Central memory CD8-positive, alpha-beta T cell (primary cell): Measurements from ENCODE around the gene RUNX1.
A peak's percentile ranks its signal among the peaks of the same experiment; 100 is the strongest.

Experiments used
- ATAC-seq: fragments of 150-1000 bp; cut with Tn5 transposase; replicated peaks from 2 replicates; pipeline ENCODE4 v1.10.0; 2022; ENCODE audit warnings: mild to moderate bottlenecking, moderate FRiP score, moderate number of reproducible peaks; ENCODE audit not compliant: poor library complexity, severe bottlenecking; ENCODE audit errors: extremely low read depth
- DNase-seq, 2 donors: peaks; one replicate each; pipeline ENCODE4 v3.0.0; 2021; ENCODE audit warnings: low spot score in 2 of 2
- H3K27ac Mint-ChIP-seq: one replicate; pipeline ENCODE4 v1.8.0; 2022; ENCODE audit warnings: low read depth, mild to moderate bottlenecking, moderate library complexity, mixed read lengths
- H3K27me3 Mint-ChIP-seq: one replicate; pipeline ENCODE4 v1.8.0; 2022; ENCODE audit warnings: mixed read lengths
- H3K36me3 Mint-ChIP-seq: one replicate; pipeline ENCODE4 v1.8.0; 2022; ENCODE audit warnings: mild to moderate bottlenecking, moderate library complexity, mixed read lengths; ENCODE audit not compliant: insufficient read depth
- H3K4me1 Mint-ChIP-seq: one replicate; pipeline ENCODE4 v1.8.0; 2022; ENCODE audit warnings: mixed read lengths
- H3K4me3 Mint-ChIP-seq: one replicate; pipeline ENCODE4 v1.8.0; 2022; ENCODE audit warnings: mild to moderate bottlenecking, moderate library complexity, mixed read lengths
- H3K9me3 Mint-ChIP-seq: one replicate; pipeline ENCODE4 v1.8.0; 2022; ENCODE audit warnings: mixed read lengths

The RUNX1 gene

DNA sequence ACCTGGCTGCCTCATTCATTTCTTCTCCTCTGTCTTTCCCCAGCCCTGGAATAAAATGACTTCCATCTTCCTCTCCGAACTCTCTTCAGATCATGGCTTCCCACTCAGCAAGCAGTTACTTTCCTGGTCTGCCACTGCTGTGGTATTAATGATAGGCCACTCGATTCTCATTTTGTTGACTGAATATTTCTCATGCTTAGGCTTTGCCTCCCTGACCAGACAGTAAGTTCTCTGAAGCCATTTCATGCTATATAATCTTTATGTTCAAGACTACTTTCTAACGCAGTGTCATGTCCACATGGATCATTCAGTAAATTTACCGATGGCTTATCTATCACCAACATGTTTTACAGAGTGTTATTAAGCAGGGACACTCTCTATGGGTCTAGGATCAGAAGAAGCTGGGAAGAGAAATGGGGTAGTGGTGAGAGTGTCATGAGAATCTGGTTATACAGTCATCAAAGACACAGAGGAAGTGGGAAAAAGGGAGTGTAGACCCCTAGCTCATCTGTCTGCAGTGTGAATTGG, 20.6 kb downstream of the RUNX1 start:
- peak overlapping the region; percentile 71 for H3K4me3 Mint-ChIP-seq
- peak overlapping the region; percentile 98 for H3K27ac Mint-ChIP-seq
- peaks cover 96% of the 10 kb centered on the region for H3K4me1 Mint-ChIP-seq

DNA sequence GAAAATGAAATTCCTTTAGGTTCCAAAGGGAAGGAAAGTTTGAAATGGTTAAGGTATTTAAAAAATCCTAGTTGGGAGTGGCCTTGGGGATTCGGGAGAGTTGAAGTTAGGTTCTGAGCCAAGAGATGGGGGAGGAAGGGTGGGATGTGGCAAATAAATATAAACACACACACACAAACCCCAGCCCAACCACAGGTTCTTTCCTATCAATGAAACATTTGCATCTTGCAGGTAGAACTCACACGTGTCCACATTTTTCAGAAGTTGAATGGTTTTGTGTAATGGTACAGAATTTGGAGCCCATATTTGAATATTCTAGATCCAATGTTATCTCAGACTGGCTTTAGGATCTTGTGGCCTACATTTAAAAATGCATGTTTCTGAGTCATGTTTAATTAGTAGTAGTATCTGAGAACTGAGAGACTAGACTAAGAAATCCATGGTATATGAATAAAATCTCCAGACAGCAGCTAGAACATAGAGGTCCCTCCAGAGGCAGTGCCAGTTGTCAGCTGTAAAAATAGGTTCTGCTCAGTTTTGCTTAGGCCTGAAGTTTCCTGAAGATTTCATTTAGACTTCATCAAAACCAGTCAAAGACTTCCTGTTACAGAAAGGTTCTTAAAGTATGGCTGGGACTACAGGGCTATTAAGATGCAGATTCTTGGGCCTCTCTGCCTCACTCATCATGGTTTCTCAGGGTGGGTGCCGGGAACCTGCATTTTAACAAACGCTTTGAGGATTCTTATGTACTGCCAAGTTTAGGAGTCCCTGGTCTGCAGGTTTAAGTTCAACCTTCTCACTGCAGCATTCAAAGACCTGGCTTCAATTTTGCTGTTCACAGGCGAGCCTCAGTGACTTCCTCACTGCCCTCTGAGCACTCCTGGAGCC, 21.3 kb downstream of the RUNX1 start:
- Mint-ChIP-seq H3K4me1 (peaks cover 92% of the 10 kb centered on the region), H3K27me3 (no peaks in the 10 kb centered on the region), H3K4me3 (peak overlapping the region; percentile 71), H3K36me3 (peaks cover 17% of the 10 kb centered on the region), H3K9me3 (no peaks in the 10 kb centered on the region), H3K27ac (peak overlapping the region; percentile 98)
- DNase-seq (no peak), ATAC-seq (no peak)

More for the DNA sequence above, 20.6 kb downstream of the RUNX1 start:
- DNase-seq, result no peak
- ATAC-seq, result no peak
- H3K36me3 Mint-ChIP-seq, result peaks cover 17% of the 10 kb centered on the region
- no peaks in the 10 kb centered on the region for H3K27me3 Mint-ChIP-seq
- no peaks in the 10 kb centered on the region for H3K9me3 Mint-ChIP-seq

DNA sequence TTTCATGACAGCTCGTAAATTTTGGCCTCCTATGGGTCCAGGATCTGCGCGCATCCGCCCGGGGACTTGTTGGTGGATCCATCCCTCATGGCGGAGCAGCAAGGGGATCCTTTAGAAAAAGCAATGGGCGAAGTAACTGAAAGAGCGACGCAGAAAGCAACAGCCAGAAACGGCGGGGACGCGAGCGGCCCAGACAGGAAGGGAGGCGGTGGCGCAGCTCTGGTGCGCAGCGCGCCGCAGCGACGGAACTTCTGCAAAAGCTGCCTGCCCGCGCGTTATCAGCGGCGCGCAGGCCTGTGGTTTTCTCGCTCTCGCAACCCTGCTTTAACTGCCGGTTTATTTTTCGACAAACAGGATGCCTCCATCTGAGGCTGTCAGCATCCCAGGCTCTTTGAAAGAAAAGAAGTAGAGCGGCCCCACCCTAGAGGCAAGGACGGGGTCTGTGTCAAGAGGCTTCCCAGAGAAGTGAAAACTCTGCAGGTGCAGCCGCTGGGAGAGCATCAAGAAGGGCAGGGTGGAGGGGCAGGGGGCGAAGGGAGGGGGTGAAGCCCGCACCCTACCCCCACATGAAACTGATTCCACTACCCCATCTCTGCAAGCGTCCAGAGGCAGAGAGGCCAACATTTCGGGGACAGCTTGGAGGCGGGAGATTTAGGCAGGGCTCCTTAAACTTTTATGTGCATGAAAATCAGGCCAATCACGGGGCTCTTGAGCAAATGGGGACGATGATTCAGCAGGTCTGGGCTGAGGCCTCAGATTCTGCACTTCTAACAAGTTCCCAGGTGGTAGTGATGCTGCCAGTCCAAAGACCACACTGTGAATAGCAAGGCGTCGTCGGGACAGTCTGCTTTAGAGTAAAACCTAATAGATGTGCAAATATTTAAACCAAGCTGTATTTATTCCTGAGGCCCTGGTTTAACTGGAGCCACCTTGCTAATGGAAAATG, 22.2 kb downstream of the RUNX1 start:
- ATAC-seq, result peak; percentile 84
- H3K36me3 Mint-ChIP-seq, result peaks cover 18% of the 10 kb centered on the region
- peak; percentile 74 to 84 for DNase-seq
- H3K4me1 Mint-ChIP-seq, result peaks cover 91% of the 10 kb centered on the region
- no peaks in the 10 kb centered on the region for H3K27me3 Mint-ChIP-seq
- no peaks in the 10 kb centered on the region for H3K9me3 Mint-ChIP-seq
- H3K4me3 Mint-ChIP-seq, result peak overlapping the region; percentile 71
- peak overlapping the region; percentile 98 for H3K27ac Mint-ChIP-seq

DNA sequence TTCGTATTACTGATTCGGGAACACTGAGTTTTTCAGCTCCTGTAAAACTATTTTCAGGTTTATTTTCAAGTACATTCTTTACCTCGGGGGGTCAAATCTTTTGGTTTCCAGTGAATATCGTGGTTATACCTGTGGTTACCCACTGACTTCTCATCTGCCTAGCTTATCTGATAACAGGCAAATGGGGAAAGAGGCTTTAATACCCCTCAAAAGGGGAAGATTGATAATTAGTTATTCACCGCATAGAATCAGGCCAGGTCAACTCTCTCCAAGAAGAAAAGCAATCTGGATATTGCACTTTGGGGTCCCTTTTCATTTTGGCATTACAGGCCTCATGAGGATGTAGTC, 23.0 kb downstream of the RUNX1 start:
- Mint-ChIP-seq H3K27ac (peak overlapping the region; percentile 98), H3K36me3 (peaks cover 18% of the 10 kb centered on the region), H3K4me3 (peak overlapping the region; percentile 71), H3K27me3 (no peaks in the 10 kb centered on the region), H3K4me1 (peaks cover 91% of the 10 kb centered on the region), H3K9me3 (no peaks in the 10 kb centered on the region)
- DNase-seq, result no peak
- ATAC-seq, result no peak

DNA sequence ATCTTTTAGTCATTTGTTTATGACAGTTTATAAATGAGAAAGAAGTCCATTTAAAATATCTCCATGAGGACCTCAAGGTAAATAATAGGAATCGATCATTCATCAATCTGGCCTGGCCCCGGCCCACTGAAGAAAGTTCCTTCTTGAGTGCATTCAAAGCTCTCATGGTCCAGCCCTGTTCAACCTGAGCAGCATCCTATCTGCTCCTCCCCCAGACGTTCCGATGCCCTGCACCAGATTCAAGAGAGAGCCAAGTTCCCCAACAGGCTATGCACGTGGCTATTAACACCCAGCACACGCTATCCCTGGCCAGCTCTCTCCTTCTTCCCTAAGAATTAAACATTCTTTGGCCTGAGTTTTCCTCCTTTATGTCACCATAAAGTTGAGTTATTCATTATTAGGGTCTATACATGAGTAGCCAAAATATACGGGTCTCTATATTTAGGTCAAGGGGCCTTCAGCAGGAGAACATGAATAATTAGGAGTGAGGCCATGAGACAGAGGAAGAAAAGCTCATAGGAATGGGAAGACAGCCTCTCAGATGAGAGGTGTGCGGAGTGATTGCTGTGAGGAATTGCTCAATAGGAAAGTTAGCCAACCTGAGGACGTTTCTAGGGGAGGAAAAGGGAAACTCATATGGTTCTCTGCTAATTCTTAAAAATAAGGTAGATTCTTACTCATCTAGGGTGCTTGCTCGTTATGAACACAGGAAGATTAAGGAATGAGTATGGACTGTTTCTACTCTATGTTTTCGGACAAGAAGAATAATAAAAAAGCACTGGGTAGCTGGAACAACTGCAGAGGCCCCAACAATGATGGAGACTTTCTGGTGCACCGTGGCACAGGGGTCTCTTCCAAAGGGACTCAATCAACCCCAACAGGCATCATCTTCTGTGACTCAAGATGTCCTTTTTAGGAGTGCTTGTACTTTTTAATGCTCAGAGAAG, 23.6 kb downstream of the RUNX1 start:
- ATAC-seq, result no peak
- peaks cover 18% of the 10 kb centered on the region for H3K36me3 Mint-ChIP-seq
- no peak for DNase-seq
- H3K27ac Mint-ChIP-seq, result peak overlapping the region; percentile 98
- peaks cover 91% of the 10 kb centered on the region for H3K4me1 Mint-ChIP-seq
- H3K4me3 Mint-ChIP-seq, result peak overlapping the region; percentile 71
- H3K9me3 Mint-ChIP-seq, result no peaks in the 10 kb centered on the region
- no peaks in the 10 kb centered on the region for H3K27me3 Mint-ChIP-seq

DNA sequence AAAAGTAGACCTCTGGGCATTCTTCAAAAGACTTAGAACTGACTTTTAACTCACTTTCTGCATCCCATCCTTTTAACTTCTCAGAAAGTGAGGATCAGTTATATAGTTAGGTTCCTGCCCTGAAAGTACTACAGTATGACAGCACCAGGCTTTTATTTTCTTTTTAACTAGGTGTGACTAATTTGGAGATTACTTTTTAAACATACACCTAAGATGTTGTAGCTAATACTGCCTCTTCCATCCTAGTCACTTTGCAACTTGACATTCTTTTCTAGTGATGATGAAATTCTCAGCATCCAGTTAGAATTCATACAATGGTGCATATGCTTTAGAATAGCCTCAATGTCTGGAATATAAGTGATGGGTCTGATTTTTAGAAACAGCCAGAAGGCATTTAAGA, 24.6 kb downstream of the RUNX1 start:
- ATAC-seq (no peak), DNase-seq (no peak)
- Mint-ChIP-seq H3K4me1 (peaks cover 88% of the 10 kb centered on the region), H3K36me3 (peaks cover 14% of the 10 kb centered on the region), H3K9me3 (no peaks in the 10 kb centered on the region), H3K4me3 (peak overlapping the region; percentile 71), H3K27ac (peak overlapping the region; percentile 98), H3K27me3 (no peaks in the 10 kb centered on the region)

DNA sequence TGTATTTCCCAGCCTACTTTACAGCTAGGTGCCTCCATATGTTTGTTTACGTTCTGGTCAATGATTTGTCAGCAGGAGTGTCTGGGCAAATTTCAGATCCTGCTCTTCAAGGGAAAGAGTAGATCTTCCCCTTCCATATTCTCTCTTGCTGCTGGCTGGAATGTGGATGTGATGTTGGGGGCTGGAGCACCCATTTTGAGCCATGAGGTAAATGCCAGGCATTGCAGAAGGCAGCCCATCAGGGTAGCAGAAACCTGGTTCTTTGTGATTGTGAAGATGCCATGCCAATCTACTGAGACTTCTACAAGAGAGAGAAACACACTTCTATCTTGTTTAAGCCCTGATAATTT, 25.1 kb downstream of the RUNX1 start:
- DNase-seq, result no peak
- H3K27ac Mint-ChIP-seq, result peak overlapping the region; percentile 98
- H3K4me1 Mint-ChIP-seq, result peaks cover 88% of the 10 kb centered on the region
- H3K4me3 Mint-ChIP-seq, result no peak overlapping the region
- no peaks in the 10 kb centered on the region for H3K27me3 Mint-ChIP-seq
- H3K36me3 Mint-ChIP-seq, result peaks cover 14% of the 10 kb centered on the region
- H3K9me3 Mint-ChIP-seq, result no peaks in the 10 kb centered on the region
- ATAC-seq, result no peak

DNA sequence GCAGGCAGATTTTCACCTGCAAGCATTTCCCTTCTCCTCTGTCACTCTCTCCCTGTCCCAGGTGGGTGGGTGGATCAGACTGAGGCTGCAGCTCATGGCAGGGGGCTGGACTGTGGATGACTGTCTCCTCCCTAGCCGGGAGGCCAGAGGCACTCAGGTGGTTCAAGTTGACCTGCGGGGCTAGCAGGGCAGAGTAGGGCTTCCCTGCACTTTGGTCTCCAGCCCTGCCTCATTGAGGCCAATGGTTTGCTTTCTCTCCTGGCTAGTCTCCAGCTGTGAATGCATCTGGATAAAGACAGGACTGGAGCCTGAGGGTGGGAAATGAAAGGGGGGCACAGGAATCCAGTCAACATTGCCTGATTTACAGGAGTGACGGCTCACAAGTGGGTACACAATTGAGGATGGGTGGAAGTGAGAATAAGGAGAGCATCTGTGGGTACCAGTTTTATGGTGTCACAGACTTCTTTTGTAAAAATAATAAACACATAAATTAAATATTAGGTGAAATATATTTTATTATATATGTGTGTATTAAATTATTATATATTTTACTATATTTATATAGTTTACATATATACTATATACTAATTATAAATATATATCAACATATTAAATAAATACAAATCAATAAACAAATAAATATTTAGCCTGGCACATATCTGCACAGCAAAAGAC, 25.6 kb downstream of the RUNX1 start:
- H3K9me3 Mint-ChIP-seq, result no peaks in the 10 kb centered on the region

DNA sequence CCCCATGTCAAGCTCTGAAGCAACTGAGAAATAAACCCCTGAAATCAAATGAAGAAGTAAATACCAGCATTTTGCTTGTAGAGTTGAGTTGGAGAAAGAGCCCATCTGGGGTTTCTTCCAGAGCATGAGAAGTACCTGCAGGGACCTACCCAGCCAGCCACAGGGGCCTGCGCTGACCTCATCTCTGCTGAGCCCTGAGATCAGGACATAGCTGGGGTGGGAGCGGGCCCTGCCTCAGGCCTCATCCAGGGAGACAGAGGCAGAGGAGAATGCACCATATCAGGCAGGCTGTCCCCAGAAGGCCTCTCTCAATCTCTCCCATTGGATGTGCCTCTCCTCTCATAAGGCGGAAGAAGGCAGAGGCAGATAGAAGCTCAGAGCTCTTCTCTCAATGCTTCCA, 27.6 kb downstream of the RUNX1 start:
- ATAC-seq, result no peak
- Mint-ChIP-seq H3K27ac (peak overlapping the region; percentile 29), H3K27me3 (no peaks in the 10 kb centered on the region), H3K4me1 (peaks cover 79% of the 10 kb centered on the region), H3K9me3 (no peaks in the 10 kb centered on the region), H3K4me3 (peak overlapping the region; percentile 23), H3K36me3 (peaks cover 12% of the 10 kb centered on the region)
- DNase-seq, result no peak

More for the DNA sequence above, 25.6 kb downstream of the RUNX1 start:
- Mint-ChIP-seq H3K36me3 (peaks cover 12% of the 10 kb centered on the region), H3K27ac (no peak overlapping the region), H3K27me3 (no peaks in the 10 kb centered on the region), H3K4me3 (no peak overlapping the region), H3K4me1 (peaks cover 86% of the 10 kb centered on the region)
- no peak for DNase-seq
- no peak for ATAC-seq

DNA sequence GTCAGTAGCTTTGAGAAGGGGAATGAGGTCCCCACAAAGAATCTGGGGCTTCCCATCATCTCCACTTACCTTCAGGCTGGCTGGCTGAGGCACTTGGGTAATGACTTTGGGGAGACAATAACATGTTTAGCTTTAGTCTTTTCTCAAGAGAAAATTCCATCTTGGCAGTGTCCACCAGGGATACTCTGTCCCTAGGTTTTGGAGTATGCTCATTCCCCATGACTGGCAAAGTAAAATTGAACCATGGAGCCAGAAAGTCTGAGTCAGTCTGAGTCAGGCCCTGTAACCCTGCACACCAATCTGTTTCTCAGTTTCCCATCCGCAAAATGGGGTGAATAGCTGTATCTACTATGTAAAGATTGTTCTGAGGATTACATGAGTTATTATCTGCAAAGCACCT, 28.2 kb downstream of the RUNX1 start:
- no peaks in the 10 kb centered on the region for H3K27me3 Mint-ChIP-seq
- H3K27ac Mint-ChIP-seq, result peak overlapping the region; percentile 29
- peak overlapping the region; percentile 23 for H3K4me3 Mint-ChIP-seq
- peaks cover 9% of the 10 kb centered on the region for H3K36me3 Mint-ChIP-seq
- DNase-seq (no peak), ATAC-seq (no peak)
- peaks cover 79% of the 10 kb centered on the region for H3K4me1 Mint-ChIP-seq
- H3K9me3 Mint-ChIP-seq, result no peaks in the 10 kb centered on the region

DNA sequence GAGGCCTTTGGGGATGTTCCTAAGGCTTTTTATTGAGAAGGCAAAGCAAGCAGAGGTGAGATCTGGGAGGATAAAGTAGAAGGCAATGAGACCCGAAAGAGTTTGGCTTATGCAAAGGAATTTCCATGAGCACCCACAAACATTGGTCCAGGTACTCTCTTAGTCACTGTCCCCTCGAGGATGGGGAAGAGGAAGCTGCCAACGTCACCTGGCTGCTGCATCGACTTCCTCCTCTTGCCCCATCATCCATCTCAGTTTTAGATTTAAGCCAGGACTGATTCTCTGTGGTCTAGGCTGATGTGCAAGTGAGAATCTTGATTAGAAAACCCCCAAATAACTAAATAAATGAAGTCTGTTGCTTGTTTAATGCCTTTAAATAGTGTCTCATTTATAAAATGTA, 28.7 kb downstream of the RUNX1 start:
- Mint-ChIP-seq H3K27ac (peak overlapping the region; percentile 66), H3K9me3 (no peaks in the 10 kb centered on the region), H3K4me1 (peaks cover 79% of the 10 kb centered on the region), H3K4me3 (peak overlapping the region; percentile 25), H3K27me3 (no peaks in the 10 kb centered on the region), H3K36me3 (peaks cover 8% of the 10 kb centered on the region)
- DNase-seq (no peak), ATAC-seq (peak; percentile 70)
